ENCODE measurements around the gene KLHL22.

DNA sequence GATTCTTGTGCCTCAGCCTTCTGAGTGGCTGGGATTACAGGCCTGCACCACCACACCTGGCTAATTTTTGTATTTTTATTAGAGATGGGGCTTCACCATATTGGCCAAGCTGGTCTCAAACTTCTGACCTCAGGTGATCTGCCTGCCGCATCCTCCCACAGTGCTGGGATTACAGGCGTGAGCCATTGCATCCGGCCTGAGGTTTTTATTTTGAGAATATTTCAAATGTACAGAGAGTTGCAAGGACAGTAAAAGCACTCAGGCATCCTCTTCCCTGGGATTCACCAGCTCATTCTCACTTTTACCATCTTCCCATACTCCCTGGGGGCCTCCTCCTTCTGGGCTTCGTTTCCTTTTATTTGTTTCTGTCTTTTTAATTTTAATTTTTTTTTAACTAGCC, 24.0 kb upstream of the KLHL22 start:
- TF ChIP-seq, protein P1, sequence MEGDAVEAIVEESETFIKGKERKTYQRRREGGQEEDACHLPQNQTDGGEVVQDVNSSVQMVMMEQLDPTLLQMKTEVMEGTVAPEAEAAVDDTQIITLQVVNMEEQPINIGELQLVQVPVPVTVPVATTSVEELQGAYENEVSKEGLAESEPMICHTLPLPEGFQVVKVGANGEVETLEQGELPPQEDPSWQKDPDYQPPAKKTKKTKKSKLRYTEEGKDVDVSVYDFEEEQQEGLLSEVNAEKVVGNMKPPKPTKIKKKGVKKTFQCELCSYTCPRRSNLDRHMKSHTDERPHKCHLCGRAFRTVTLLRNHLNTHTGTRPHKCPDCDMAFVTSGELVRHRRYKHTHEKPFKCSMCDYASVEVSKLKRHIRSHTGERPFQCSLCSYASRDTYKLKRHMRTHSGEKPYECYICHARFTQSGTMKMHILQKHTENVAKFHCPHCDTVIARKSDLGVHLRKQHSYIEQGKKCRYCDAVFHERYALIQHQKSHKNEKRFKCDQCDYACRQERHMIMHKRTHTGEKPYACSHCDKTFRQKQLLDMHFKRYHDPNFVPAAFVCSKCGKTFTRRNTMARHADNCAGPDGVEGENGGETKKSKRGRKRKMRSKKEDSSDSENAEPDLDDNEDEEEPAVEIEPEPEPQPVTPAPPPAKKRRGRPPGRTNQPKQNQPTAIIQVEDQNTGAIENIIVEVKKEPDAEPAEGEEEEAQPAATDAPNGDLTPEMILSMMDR (IDR thresholded peaks at IDR 0.05; ENCODE audit: low read length), result no peak
- TF ChIP-seq EZH2 (IDR thresholded peaks at IDR 0.05; ENCODE audit: borderline replicate concordance, low read length), result no peak

Measured in OCI-LY1 (cell line).